ENCODE data around the gene ZNF66. TPM values are rescaled to one million over a fixed set of nuclear protein-coding genes. Genes with fewer than 3 reads are reported as not detected.

ZNF66 gene
- 34.1 to 41.6 TPM (median 34.8 TPM) in 3 replicates for total RNA-seq (2021)
- percentile 94 among the genes with signal in this experiment for Bru-seq, nascent RNA
- long read RNA-seq, experiment 1, transcript ZNF66-201 (4 exons, 1,745 nt): major isoform, 6 of 15 reads
- long read RNA-seq, experiment 1, partial matches to known transcripts: 1 of 15 reads
- long read RNA-seq, experiment 1, other reads (novel, unspliced or antisense): 6 of 15 reads
- long read RNA-seq, experiment 2, partial matches to known transcripts: 1 of 9 reads
- long read RNA-seq, experiment 2, other reads (novel, unspliced or antisense): 8 of 9 reads
- long read RNA-seq, experiment 3, partial matches to known transcripts: 2 of 10 reads
- long read RNA-seq, experiment 3, other reads (novel, unspliced or antisense): 4 of 10 reads

DNA sequence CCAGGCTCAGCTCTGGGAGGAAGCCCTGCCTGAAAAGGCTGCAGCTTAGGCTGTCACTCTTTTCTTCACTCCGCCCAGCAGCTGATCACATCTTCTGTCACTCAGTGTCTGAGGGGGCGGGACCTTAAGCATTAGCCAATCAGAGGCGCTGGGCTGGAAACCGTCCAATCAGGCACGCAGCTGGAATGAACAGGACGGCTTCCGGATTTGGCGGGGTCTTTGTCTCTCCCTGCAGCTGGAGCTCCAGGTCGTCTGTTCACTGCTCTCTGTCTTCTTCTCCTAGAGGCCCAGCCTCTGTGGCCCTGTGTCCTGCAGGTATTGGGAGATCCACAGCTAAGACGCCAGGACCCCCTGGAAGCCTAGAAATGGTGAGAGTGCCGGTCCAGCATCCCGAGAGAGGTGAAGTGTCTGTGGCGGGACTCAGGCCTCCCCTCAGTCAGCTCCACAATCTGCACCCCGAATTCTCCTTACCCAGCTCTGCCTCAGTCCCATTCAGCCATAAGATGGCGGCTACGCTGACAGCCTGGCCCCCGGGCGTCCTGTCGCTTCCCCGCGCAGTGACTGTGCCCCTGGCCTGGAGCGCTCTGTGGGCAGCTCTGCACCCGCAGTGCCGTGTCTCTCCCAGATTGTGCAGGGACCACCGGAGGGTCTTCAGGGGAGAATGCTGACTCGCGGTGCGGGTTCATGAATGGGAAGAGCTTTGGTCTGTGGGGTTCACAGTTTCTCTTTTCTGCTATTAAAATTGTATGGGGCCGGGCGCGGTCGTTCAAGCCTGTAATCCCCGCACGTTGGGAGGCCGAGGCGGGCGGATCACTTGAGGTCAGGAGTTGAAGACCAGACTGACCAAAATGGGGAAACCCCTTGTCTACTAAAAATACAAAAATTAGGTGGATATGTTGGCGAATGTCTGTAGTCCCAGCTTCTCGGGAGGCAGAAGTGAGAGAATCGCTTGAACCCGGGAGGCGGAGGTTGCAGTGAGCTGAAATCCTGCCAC is at the start of gene ZNF66:
Gene ZNF66 (plus strand): TSS at position 222 of the 994 bp plus-strand sequence. CDS start 144 bp downstream, at position 366.
- Mint-ChIP-seq H3K36me3 (peaks cover 22% of the 10 kb centered on the region; the same call in 1 of the 2 replicates), H3K4me1 (peaks cover 11% of the 10 kb centered on the region), H3K4me3 (peak within 1 kb of the TSS; percentile 99), H3K27me3 (ENCODE audit: low read depth) (no peaks in the 10 kb centered on the region), H3K27ac (peak within 1 kb of the TSS; percentile 95), H3K9me3 (no peaks in the 10 kb centered on the region)
- POLR2A ChIA-PET: interaction anchor here (0.6 to 2.2 kb wide), 16 partner anchors 10 to 751 kb away, joined by 3 to 20 read pairs (median 4); partner anchors contain the start of genes ZNF430, ZNF431, ZNF626 and ZNF708
- DNase-seq (ENCODE audit: low spot score) (peak; percentile 97), ATAC-seq (peak; percentile 99)
- CTCF ChIA-PET: interaction anchor here (0.6 to 2.4 kb wide), 9 partner anchors 111 to 408 kb away, joined by 3 to 12 read pairs (median 4); partner anchors contain the start of genes ZNF430 and ZNF737
- TF ChIP-seq, protein P1, sequence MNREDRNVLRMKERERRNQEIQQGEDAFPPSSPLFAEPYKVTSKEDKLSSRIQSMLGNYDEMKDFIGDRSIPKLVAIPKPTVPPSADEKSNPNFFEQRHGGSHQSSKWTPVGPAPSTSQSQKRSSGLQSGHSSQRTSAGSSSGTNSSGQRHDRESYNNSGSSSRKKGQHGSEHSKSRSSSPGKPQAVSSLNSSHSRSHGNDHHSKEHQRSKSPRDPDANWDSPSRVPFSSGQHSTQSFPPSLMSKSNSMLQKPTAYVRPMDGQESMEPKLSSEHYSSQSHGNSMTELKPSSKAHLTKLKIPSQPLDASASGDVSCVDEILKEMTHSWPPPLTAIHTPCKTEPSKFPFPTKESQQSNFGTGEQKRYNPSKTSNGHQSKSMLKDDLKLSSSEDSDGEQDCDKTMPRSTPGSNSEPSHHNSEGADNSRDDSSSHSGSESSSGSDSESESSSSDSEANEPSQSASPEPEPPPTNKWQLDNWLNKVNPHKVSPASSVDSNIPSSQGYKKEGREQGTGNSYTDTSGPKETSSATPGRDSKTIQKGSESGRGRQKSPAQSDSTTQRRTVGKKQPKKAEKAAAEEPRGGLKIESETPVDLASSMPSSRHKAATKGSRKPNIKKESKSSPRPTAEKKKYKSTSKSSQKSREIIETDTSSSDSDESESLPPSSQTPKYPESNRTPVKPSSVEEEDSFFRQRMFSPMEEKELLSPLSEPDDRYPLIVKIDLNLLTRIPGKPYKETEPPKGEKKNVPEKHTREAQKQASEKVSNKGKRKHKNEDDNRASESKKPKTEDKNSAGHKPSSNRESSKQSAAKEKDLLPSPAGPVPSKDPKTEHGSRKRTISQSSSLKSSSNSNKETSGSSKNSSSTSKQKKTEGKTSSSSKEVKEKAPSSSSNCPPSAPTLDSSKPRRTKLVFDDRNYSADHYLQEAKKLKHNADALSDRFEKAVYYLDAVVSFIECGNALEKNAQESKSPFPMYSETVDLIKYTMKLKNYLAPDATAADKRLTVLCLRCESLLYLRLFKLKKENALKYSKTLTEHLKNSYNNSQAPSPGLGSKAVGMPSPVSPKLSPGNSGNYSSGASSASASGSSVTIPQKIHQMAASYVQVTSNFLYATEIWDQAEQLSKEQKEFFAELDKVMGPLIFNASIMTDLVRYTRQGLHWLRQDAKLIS (CRISPR knock-in tag; IDR thresholded peaks at IDR 0.05; ENCODE audit: borderline replicate concordance): no peak
- TF ChIP-seq PRRX2 (CRISPR knock-in tag; IDR thresholded peaks at IDR 0.05) (no peak), SOX15 (CRISPR knock-in tag; IDR thresholded peaks at IDR 0.05) (no peak), RORB (CRISPR knock-in tag; IDR thresholded peaks at IDR 0.05) (no peak), ETV6 (CRISPR knock-in tag; IDR thresholded peaks at IDR 0.05) (peak; percentile 59; the same call in 1 of the 2 replicates), USF2 (CRISPR knock-in tag; IDR thresholded peaks at IDR 0.05) (peak; percentile 23; the same call in 1 of the 2 replicates), USF1 (CRISPR knock-in tag; IDR thresholded peaks at IDR 0.05) (peak; percentile 46; the same call in 1 of the 2 replicates), NFYB (CRISPR knock-in tag; conservative IDR thresholded peaks at IDR 0.05; ENCODE audit: low read depth) (peak; percentile 95), TCF7 (CRISPR knock-in tag; IDR thresholded peaks at IDR 0.05; ENCODE audit: low read depth) (no peak), ZNF317 (CRISPR knock-in tag; IDR thresholded peaks at IDR 0.05; ENCODE audit: borderline replicate concordance, low read depth) (no peak), ELF4 (CRISPR knock-in tag; IDR thresholded peaks at IDR 0.05; ENCODE audit: low read depth) (no peak), ZNF232 (CRISPR knock-in tag; IDR thresholded peaks at IDR 0.05) (no peak), ARID4B (CRISPR knock-in tag; IDR thresholded peaks at IDR 0.05; ENCODE audit: borderline replicate concordance) (0 out of 2 replicates have a peak, but pooled peaks have one; percentile 22), TEAD1 (CRISPR knock-in tag; IDR thresholded peaks at IDR 0.05) (no peak), CREM (CRISPR knock-in tag; IDR thresholded peaks at IDR 0.05) (0 out of 2 replicates have a peak, but pooled peaks have one; percentile 54)
- TF ChIP-seq, protein P2, sequence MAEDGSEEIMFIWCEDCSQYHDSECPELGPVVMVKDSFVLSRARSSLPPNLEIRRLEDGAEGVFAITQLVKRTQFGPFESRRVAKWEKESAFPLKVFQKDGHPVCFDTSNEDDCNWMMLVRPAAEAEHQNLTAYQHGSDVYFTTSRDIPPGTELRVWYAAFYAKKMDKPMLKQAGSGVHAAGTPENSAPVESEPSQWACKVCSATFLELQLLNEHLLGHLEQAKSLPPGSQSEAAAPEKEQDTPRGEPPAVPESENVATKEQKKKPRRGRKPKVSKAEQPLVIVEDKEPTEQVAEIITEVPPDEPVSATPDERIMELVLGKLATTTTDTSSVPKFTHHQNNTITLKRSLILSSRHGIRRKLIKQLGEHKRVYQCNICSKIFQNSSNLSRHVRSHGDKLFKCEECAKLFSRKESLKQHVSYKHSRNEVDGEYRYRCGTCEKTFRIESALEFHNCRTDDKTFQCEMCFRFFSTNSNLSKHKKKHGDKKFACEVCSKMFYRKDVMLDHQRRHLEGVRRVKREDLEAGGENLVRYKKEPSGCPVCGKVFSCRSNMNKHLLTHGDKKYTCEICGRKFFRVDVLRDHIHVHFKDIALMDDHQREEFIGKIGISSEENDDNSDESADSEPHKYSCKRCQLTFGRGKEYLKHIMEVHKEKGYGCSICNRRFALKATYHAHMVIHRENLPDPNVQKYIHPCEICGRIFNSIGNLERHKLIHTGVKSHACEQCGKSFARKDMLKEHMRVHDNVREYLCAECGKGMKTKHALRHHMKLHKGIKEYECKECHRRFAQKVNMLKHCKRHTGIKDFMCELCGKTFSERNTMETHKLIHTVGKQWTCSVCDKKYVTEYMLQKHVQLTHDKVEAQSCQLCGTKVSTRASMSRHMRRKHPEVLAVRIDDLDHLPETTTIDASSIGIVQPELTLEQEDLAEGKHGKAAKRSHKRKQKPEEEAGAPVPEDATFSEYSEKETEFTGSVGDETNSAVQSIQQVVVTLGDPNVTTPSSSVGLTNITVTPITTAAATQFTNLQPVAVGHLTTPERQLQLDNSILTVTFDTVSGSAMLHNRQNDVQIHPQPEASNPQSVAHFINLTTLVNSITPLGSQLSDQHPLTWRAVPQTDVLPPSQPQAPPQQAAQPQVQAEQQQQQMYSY (CRISPR knock-in tag; IDR thresholded peaks at IDR 0.05): no peak
- TF ChIP-seq, protein P3, sequence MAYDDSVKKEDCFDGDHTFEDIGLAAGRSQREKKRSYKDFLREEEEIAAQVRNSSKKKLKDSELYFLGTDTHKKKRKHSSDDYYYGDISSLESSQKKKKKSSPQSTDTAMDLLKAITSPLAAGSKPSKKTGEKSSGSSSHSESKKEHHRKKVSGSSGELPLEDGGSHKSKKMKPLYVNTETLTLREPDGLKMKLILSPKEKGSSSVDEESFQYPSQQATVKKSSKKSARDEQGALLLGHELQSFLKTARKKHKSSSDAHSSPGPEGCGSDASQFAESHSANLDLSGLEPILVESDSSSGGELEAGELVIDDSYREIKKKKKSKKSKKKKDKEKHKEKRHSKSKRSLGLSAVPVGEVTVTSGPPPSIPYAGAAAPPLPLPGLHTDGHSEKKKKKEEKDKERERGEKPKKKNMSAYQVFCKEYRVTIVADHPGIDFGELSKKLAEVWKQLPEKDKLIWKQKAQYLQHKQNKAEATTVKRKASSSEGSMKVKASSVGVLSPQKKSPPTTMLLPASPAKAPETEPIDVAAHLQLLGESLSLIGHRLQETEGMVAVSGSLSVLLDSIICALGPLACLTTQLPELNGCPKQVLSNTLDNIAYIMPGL (CRISPR knock-in tag; IDR thresholded peaks at IDR 0.05): 0 out of 2 replicates have a peak, but pooled peaks have one; percentile 43

Measured in WTC11 (cell line).